Stimulated activated CD4-positive, alpha-beta T cell treated with anti-CD3 and anti-CD28 coated beads, Interleukin-4, amount 100 ng/mL, for 48 hours (primary cell): ENCODE measurements around the gene AJAP1.

Source experiments
- DNase-seq, 2 donors: peaks; one replicate each; pipeline ENCODE4 v3.0.0-alpha.2; 2020; ENCODE audit warnings: low read depth in 2 of 2

The AJAP1 gene

GRCh38 chr1:4678066-4678717 is 23.8 kb downstream of the AJAP1 start:
- no peak for DNase-seq

DNA sequence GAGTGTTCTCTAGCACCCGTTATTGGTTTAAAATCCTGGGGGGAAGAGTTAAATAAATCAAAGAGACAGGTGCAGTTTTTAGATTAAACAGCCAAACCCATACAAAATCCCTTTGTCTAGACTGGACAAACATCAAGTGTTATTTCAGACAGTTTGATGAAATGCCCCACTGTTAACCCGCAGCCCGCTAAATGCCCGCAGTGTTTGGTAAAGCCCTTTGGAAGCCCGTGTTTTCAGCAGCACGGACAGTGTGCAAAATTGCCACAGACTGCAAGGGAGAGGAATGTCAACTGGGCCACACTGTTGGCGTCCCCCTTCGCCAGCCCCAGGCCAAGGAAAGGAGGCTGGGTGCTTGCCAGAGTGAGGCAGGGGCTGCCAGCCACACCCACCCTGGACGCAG is 26.6 kb downstream of the AJAP1 start:
- no peak for DNase-seq

DNA sequence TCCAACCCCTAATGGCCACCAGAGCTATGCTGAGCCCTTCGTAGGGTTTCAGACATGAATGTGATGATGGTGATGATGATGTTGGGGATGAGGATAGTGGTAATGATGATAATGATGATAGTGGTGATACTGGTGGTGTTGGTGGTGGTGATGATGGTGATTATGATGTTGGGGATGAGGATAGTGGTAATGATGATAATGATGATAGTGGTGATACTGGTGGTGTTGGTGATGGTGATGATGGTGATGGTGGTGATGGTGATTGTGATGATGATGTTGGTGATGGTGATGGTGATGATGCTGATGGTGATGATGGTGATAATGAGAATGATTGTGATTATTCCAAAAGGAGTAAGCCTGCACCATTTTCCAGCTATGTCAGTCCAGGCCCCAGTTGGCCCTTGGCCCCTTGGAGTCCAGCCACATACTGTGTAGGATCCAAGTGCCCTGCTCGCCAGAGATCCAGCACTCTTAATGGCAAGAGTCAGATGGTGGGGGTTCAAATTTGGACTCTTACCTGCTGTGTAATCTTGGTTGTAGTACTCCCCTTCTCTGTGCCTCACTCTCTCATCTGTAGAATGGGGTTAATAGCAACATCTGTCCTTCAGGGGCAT is 28.3 kb downstream of the AJAP1 start:
- no peak for DNase-seq

- no peak for DNase-seq
These were observed 29.7 kb downstream of the AJAP1 start for GRCh38 chr1:4684136-4684535.

DNA sequence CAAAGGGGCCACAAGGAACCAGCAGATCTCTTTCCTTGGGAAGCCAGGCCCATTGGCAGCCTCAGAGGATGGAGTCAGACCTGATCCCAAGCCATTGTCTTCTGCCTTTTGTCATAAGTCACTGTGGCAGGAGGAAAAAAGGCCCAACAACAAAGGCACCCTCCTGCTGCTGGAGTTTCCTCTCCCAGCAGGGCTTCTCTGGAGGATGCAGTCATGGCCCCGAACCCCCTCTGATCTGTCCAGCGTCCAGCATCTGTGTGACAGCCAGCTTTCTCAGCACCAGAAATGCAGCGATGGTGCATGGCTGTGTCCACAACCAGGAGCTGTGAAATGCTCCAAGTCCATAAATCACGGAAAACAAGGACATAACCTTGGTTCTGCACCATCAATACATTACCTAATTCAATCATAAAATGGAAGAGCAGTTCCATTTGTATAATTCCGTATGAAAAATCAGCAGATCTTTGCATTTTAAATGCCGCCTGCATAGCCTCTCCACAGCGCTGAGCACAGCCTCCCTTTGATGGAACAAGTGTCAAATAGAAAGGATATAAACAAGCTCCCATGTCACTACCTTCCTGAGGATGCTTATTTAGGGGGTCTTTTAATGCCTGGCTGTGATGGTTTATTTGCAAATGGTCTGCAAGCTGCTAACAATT is 30.6 kb downstream of the AJAP1 start:
- no peak for DNase-seq

- DNase-seq, result no peak
These were observed 31.1 kb downstream of the AJAP1 start for GRCh38 chr1:4685523-4685865.

- DNase-seq, result no peak
These were observed 33.5 kb downstream of the AJAP1 start for GRCh38 chr1:4687943-4688342.

DNA sequence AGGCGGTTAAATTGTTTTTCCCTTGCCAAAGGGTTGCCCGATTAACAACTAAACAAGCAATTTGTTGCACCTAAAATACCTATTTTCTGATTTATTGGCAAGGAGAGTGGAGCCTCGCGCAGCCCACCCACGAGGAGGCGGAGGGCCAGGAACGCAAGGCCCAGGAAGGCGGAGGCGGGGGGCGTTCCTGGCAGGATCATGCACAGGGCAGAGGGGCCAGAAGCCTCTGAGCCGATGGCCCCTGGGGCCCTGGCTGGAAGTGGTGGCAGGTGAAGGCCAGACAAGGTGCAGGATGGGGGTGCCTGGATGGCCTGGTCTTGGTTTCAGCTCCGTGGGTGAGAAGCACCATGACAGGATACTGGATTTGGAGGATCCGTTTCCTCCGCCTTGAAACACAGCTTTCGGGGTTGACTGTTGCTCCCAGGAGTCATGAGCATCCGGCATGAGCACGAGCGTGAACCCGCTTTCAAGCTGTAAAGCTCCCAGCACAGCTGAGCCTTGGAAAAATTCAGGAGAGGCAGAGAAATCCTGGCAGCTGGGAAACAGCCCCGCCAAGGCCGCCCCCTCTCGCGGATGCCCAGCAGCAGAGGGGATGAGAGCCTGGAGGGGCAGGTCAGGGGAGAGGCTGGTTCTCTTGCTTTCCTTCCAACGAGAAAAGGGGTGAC is 35.0 kb downstream of the AJAP1 start:
- DNase-seq, result no peak

- DNase-seq, result no peak
These were observed 35.7 kb downstream of the AJAP1 start for GRCh38 chr1:4689941-4690635.

DNA sequence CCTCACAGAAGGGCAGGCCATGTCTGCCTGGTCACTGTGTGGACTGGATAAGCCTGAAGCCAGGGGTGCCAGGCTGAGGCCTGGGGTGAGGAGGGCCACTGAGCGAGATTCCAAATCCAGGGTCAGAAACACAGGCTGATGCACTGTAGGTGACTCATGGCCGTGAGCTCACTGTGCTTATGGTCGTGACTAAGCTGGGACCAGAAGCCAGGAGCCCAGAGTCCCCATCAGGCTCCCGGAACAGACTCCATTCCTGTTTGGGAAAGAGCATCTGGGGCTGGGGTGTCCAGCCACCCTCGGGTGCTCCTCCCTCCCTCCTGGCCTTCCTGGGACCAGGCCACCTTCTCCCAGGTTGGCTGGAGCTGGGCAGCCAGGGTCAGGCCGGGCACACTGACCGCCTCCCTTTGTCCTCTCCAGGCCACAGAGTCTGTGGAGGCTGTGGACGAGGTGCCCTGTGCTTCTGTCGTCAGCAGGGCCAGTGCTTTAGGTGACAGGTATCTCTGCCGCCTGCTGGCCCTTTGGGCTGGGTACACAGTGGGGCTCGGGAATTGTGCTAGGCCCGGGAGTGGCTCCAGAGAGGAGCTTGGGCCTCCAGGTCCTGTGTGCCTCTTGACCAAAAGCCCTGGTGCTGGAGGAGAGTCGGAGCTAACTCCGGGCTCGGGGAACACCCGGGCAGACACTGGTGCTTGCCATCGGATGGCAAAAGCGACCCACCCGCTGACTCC is 36.7 kb downstream of the AJAP1 start:
- DNase-seq, result no peak

GRCh38 chr1:4691766-4692405 is 37.5 kb downstream of the AJAP1 start:
- no peak for DNase-seq

DNA sequence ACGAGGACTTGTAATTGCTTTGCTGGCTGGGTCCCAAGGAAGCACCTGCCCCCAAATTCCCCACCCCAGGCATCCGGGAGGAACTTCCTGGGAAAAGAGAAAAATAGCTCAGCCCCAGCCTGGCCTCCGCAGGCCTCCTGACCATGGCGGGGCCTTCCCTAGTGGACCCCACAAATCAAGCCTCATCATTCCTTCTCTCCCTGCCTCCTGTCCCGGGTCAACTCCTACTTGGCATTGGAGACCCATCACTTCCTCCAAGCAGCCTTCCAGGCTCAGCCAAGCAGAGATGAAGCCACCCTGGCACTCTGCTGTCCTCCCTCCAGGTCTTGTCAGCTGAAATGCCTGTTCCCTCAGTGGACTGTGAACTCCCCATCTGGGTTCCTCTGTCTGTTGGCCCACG is 38.0 kb downstream of the AJAP1 start:
- DNase-seq, result no peak

- DNase-seq, result no peak
These were observed 38.9 kb downstream of the AJAP1 start for GRCh38 chr1:4693331-4693730.

DNA sequence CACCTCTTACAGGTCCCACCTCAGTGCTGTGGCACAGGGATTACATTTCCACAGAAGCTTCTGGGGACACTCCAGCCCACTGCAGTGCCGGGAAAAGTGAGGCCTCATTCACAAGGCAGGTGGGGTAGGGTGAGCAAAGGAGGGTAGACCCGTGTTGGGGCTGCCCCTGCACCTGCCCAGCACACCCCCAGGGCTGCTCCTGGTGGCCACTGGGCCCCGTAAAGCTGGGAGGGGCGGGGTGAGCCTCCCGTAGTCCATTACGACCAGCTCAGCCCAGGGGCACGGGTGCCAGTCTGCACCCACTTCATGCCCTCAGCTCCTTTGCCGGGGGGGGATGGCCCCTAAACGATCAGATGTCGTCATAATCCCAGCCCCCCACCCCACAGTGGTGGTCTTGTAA is 39.5 kb downstream of the AJAP1 start:
- DNase-seq, result no peak

DNA sequence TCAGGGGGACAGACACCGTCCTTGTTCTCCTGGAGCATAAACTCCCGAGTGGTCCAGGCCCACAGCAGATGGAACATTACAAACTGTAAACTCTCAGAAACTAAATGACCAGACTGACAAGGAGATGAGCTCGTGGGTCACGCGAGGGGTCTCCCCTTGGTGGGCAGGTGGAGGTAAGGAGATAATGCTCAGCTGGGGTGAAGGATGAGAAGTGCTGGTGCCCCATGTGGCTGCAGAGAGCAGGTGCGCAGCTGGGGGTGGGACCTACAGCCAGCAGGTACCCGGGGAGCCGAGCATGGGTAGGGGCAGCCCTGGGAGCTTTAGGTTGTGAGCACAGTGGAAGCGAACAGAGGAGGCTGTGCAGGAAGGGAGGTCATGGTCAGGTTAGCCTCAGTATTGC is 40.1 kb downstream of the AJAP1 start:
- no peak for DNase-seq

DNA sequence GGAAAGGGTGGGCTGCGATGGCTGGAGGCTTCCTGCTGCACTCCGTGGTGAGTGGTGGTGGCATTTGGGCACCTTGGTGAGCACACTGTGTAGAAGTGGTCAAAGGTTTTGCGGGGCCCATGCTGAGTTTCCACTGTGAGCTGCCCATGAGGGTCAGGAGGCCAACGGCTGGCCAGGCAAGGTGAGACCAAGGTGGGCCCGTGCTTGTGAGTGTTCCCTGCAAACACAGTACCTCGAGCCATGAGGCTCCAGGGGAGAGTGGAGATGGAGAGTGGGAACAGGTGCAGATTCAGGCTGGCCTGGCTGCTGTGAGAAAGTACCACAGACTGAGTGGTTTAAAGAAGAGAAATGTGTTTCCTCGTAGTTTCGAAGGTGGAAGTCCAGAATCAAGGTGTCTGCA is 40.8 kb downstream of the AJAP1 start:
- DNase-seq, result no peak

- no peak for DNase-seq
These were observed 41.8 kb downstream of the AJAP1 start for GRCh38 chr1:4696161-4696745.

- no peak for DNase-seq
These were observed 42.3 kb downstream of the AJAP1 start for GRCh38 chr1:4696753-4697152.

DNA sequence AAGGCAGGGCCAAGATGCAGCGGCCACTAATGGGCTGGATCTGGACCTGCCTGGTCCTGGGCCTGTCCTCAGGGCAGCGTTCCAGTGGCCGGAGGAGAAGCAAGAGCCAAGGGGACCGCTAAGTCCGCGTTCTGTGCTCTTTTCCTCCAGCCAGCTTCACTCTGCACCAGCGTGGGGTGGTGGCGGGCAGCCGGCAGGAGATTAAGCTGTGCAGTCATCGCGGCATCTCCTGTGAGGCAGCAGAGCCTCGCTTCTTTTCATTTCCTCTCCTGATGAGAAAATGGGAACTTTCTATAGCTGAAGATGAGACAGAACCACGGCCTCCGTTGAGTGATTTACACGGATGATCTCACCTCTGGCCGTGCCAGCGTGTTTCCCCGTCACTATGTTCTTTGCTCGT is 43.4 kb downstream of the AJAP1 start:
- no peak for DNase-seq

- no peak for DNase-seq
These were observed 44.5 kb downstream of the AJAP1 start for GRCh38 chr1:4698911-4699310.
